Limb (tissue), 2 donors: ENCODE measurements around the gene INO80C.

Experiments used
- DNase-seq, 2 donors: peaks; one replicate each; pipeline ENCODE4 v3.0.0-alpha.2; 2016; ENCODE audit errors: extremely low spot score in 2 of 2

The INO80C gene

GRCh38 chr18:35497370-35498197 lies at the start of gene INO80C:
Gene INO80C, minus strand, starts transcription at chr18:35497960. Its CDS starts 86 bp downstream, at chr18:35497874.
- DNase-seq, result peak; percentile 94 to 96

- DNase-seq, result no peak
These were observed 49.3 kb upstream of the INO80C start for GRCh38 chr18:35547008-35547605.

GRCh38 chr18:35542356-35542755 lies 44.6 kb upstream of the INO80C start:
- DNase-seq, result no peak

GRCh38 chr18:35535297-35535696 lies 37.5 kb upstream of the INO80C start:
- DNase-seq, result no peak

GRCh38 chr18:35533916-35534405 lies 36.2 kb upstream of the INO80C start:
- no peak for DNase-seq

GRCh38 chr18:35528749-35529274 lies 31.1 kb upstream of the INO80C start:
- DNase-seq, result no peak

- no peak for DNase-seq
These were observed 28.8 kb upstream of the INO80C start for GRCh38 chr18:35526495-35527059.

- no peak for DNase-seq
These were observed 28.2 kb upstream of the INO80C start for GRCh38 chr18:35525795-35526494.

- DNase-seq, result no peak
These were observed 26.5 kb upstream of the INO80C start for GRCh38 chr18:35524226-35524625.

- no peak for DNase-seq
These were observed 24.6 kb upstream of the INO80C start for GRCh38 chr18:35522130-35522959.

- no peak for DNase-seq
These were observed 23.4 kb upstream of the INO80C start for GRCh38 chr18:35521133-35521532.

GRCh38 chr18:35519148-35519899 lies 21.6 kb upstream of the INO80C start:
- no peak for DNase-seq

GRCh38 chr18:35517715-35518114 lies 20.0 kb upstream of the INO80C start:
- DNase-seq, result no peak

- no peak for DNase-seq
These were observed 19.0 kb upstream of the INO80C start for GRCh38 chr18:35516789-35517188.

- no peak for DNase-seq
These were observed 18.6 kb upstream of the INO80C start for GRCh38 chr18:35516351-35516750.

GRCh38 chr18:35515460-35516130 lies 17.8 kb upstream of the INO80C start:
- no peak for DNase-seq

GRCh38 chr18:35514752-35515459 lies 17.1 kb upstream of the INO80C start:
- no peak for DNase-seq

- DNase-seq, result no peak
These were observed 16.5 kb upstream of the INO80C start for GRCh38 chr18:35514283-35514682.
